ENCODE data around the gene PARD3.
A peak's percentile ranks its signal among the peaks of the same experiment; 100 is the strongest.

GRCh38 chr10:34305189-34305588 is 509.9 kb downstream of the PARD3 start:
- TF ChIP-seq CTCF (IDR thresholded peaks at IDR 0.05) (peak in 4 of 6 experiments; percentile 16 to 62 (median 44)), POLR2AphosphoS5 (IDR thresholded peaks at IDR 0.05) (no peak), POLR2A (IDR thresholded peaks at IDR 0.05) (no peak)
